GM04503 (cell line): ENCODE results near the gene TAPBPL.
A peak's percentile ranks its signal among the peaks of the same experiment; 100 is the strongest.
"Not testable (repeated sequence)": the region's sequence is repeated elsewhere in the genome, so short reads cannot be mapped to it uniquely, and the experiment has no call there.

ENCODE experiments used
- DNase-seq: peaks from one replicate; pipeline ENCODE4 v3.0.0-alpha.2; 2012; ENCODE audit warnings: low read depth

Gene TAPBPL

DNA sequence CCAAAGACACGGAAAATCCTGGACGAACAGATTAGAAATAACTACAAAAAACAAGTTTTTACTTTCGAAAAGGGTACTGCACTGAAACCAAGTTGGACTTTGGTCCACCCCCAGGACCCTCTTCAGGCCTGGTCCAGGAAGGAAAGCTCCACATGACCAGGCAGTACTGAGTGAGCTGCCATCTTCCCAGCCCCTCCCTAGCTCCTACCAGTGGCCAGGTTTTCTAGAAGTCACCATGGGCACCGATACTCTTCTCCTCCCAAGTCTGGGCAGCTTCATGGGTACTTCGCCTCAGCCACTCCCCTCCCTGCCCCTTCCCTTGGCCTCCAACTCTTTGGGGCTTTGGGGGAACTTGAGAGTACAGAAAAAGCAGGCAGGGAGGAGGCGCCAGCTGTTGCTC is 12.0 kb downstream of the TAPBPL start:
- DNase-seq = no peak

DNA sequence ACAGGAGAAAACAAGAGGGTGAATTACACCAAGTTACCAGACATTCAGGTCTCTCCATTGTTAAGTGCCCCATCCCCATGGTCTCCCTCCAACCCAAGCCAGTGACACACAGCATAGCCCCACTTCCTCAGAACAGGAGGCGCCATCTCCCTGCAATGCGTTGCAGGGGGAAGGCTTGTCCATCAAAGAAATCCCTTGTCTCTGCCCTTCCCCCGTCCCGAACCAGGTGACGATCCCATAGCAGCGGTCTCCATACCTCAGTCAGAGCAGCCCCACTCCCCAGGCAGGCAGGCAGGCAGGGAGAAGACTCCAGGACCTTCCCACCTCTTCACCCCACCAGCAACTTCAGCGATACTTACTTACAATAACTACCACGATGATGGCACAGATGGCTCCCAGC is 12.7 kb downstream of the TAPBPL start:
- DNase-seq = no peak

- DNase-seq = no peak
Measured at GRCh38 chr12:6465467-6466183, 13.8 kb downstream of the TAPBPL start.

- no peak for DNase-seq
Measured at GRCh38 chr12:6466184-6466573, 14.3 kb downstream of the TAPBPL start.

GRCh38 chr12:6466751-6467150 is 14.9 kb downstream of the TAPBPL start:
- DNase-seq = not testable (repeated sequence)

DNA sequence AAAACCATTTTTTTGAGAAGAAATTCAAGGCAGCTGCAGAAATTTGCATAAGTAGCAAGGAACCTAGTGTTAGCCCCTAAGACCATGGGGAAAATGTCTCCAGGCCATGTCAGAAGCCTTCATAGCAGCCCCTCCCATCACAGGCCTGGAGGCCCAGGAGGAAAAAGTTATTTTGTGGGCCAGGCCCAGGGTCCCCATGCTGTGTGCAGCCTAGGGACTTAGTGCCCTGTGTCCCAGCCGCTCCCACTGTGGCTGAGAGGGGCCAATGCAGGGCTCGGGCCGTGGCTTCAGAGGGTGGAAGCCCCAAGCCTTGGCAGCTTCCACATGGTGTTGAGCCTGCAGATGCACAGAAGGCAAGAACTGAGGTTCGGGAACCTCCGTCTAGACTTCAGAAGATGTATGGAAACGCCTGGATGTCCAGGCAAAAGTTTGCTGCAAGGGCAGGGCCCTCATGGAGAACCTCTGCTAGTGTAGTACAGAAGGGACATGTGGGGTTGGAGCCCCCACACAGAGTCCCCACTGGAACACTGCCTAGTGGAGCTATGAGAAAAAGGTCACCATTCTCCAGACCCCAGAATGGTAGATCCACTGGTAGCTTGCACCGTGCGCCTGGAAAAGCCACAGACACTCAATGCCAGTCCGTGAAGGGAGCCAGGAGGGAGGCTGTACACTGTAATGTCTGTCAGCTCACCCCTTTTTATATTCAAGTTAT is 15.9 kb downstream of the TAPBPL start:
- not testable (repeated sequence) for DNase-seq

- DNase-seq = no peak
Measured at GRCh38 chr12:6468283-6468575, 16.4 kb downstream of the TAPBPL start.

DNA sequence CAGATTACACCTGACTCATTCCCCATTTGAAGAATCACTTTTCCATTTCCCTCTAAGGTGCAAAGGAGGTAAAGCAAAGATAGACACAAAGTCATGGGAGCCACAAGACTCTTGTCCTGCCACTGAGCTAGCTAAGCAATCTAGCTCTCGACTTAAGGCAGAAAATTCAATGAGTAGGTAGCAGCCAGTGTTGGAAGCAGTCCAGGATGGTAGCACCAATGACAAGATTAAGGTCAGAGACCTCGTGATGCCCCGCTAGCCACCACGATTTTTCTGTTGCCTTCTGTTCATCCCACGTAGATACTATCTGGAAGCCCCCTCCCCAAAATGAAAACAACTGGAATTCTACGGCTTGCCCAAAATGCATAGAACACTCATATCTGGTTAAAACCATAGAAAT is 17.2 kb downstream of the TAPBPL start:
- DNase-seq = no peak

DNA sequence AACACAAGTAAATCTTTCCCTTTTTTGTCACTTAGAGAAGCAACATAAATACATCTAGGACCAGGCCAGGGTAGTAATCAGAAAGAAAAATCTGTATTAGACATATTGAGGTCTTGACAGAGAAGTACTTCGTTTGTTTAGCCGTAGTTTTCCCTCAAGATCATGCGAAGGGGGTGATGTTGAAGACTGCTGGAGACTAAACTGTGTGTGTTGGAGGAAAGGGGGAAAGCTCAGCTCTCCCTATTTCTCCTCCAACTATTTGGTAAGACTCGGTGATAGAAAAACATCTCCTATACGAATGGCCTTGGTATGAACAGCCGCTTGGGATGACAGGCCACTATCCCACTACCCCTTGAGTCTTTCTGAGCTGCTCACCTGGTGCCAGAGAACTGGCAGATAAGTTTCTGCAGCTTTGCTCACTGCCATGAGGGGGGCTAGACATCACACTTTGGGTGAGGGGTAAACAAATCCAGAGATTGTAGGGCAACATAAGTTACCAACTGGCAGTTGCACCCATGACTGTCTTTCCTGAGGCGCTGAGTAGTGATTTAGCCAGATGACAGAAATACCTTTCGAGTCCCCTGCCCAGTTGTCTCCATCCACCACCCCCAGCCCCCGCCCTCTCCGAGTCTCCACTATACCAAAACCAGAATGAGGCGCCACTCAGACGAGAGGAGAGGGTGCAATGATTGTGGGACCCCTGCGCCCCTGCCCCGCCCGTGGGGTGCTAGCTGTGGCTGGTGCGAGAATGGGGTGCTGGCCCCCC is 17.9 kb downstream of the TAPBPL start:
- no peak for DNase-seq

GRCh38 chr12:6470375-6471163 is 18.7 kb downstream of the TAPBPL start, which contains the start of gene VAMP1:
TSS of gene VAMP1 (minus strand) at chr12:6470677. CDS start at chr12:6470531, 146 bp downstream.
- peak; percentile 93 for DNase-seq

GRCh38 chr12:6471989-6472360 is 20.1 kb downstream of the TAPBPL start:
- no peak for DNase-seq

DNA sequence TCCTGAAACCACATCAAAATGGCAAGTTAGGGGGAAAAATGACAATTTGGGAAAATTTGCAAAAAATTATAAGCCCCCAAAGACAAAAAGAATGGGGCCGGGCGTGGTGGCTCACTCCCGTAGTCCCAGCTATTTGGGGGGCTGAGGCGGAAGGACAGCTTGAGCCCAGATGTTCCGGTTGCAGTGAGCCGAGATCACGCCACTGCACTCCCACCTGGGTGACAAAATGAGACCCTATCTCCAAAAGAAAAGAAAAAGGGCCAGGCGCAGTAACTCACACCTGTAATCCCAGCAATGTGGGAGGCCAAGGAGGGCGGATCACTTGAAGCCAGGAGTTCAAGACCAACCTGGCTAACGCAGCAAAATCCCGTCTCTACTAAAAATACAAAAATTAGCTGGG is 20.6 kb downstream of the TAPBPL start:
- no peak for DNase-seq

DNA sequence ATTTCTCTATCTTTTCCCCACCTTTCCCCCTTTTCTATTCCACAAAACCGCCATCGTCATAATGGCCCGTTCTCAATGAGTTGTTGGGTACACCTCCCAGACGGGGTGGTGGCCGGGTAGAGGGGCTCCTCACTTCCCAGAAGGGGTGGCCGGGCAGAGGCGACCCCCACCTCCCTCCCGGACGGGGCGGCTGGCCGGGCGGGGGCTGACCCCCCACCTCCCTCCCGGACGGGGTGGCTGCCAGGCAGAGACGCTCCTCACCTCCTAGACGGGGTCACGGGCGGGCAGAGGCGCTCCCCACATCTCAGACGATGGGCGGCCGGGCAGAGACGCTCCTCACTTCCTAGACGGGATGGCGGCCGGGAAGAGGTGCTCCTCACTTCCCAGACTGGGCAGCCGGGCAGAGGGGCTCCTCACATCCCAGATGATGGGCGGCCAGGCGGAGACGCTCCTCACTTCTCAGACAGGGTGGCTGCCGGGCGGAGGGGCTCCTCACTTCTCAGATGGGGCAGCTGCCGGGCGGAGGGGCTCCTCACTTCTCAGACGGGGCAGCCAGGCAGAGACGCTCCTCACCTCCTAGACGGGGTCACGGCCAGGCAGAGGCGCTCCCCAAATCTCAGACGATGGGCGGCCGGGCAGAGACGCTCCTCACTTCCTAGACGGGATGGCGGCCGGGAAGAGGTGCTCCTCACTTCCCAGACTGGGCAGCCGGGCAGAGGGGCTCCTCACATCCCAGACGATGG is 23.6 kb downstream of the TAPBPL start:
- not testable (repeated sequence) for DNase-seq

DNA sequence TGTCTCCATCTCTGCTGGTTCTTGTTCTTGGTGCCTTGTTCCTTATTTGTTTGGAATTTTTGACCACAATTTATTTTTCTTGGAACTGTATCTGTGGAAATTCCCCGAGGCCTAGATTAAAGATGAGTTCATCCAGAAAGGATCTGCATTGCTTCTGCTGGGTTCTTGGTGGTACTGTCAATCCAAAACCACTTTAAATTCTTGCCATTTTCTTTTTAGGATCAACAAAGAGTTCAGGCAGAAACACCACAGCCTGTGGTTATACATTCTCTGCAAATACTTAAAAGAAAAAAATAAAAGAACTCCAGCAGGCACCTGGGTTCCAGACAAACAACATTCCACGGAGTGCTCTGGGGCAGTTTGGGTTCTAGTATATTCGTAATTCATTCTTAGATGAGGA is 24.6 kb downstream of the TAPBPL start:
- peak; percentile 68 for DNase-seq

DNA sequence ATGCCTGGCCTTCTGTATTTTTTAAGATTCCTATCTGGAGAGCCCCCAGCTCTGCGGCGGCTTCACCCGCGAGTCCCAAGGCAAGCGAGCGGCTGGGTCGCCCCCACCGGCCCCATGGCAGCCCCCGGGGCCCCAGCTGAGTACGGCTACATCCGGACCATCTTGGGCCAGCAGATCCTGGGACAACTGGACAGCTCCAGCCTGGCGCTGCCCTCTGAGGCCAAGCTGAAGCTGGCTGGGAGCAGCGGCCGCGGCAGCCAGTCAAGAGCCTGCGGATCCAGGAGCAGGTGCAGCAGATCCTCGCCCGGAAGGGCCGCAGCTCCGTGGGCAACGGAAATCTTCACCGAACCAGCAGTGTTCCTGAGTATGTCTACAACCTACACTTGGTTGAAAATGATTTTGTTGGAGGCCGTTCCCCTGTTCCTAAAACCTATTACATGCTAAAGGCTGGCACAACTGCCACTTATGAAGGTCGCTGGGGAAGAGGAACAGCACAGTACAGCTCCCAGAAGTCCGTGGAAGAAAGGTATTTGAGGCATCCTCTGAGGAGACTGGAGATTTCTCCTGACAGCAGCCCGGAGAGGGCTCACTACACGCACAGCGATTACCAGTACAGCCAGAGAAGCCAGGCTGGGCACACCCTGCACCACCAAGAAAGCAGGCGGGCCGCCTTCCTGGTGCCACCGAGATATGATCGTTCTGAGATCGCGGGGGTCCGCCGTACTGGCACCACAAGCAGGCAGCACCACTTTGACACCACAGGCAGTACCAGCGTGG is 25.9 kb downstream of the TAPBPL start:
- not testable (repeated sequence) for DNase-seq

GRCh38 chr12:6478416-6478815 is 26.6 kb downstream of the TAPBPL start:
- DNase-seq = no peak

- DNase-seq = no peak
Measured at GRCh38 chr12:6488240-6488639, 36.4 kb downstream of the TAPBPL start.

GRCh38 chr12:6489449-6489848 is 37.6 kb downstream of the TAPBPL start:
- no peak for DNase-seq

DNA sequence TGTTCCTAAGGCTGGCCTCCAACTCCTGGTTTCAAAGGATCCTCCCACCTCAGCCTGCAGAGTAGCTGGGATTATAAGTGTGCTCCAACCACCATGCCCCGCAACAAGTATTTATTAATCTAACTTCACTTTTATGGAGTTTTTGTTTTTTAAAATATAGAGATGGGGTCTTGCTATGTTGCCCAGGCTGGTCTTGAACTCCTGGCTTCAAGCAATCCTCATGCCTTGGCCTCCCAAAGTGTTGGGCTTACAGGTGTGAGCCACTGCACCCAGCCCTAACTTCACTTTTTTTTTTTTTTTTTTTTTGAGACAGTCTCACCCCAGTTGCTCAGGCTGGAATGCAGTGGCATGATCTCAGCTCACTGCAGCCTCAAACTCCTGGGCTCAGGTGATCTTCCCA is 38.8 kb downstream of the TAPBPL start:
- DNase-seq = not testable (repeated sequence)

GRCh38 chr12:6492838-6493496 is 41.1 kb downstream of the TAPBPL start, which contains the start of gene MRPL51:
TSS of gene MRPL51 (minus strand) at chr12:6493262. CDS start at chr12:6493136, 126 bp downstream.
- DNase-seq = peak; percentile 64
